Activated T-cell treated with anti-CD3 and anti-CD28 coated beads for 4 hours (primary cell): ENCODE results near the gene DGCR8.

ENCODE experiments used
- DNase-seq: peaks from one replicate; pipeline ENCODE4 v3.0.0-alpha.2; 2020

DGCR8 gene

DNA sequence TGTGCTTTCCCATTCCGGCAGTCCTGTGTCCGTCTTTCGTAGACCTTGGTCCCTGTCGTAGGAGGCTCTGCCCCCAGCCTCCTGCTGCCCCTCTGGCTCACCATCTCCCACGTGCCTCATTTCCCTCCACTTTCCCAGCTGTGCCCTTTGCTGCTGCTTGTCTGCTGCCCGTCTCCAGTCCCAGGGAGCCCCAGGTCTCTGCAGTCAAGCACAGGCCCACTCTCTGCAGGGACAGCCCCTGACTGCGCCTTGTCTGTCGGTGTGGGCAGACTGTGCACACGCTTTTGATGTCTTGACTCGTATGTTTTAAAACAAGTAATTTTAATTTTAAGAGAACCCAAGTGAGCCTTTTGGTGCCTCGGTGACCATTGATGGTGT is 12.4 kb downstream of the DGCR8 start:
- no peak for DNase-seq

DNA sequence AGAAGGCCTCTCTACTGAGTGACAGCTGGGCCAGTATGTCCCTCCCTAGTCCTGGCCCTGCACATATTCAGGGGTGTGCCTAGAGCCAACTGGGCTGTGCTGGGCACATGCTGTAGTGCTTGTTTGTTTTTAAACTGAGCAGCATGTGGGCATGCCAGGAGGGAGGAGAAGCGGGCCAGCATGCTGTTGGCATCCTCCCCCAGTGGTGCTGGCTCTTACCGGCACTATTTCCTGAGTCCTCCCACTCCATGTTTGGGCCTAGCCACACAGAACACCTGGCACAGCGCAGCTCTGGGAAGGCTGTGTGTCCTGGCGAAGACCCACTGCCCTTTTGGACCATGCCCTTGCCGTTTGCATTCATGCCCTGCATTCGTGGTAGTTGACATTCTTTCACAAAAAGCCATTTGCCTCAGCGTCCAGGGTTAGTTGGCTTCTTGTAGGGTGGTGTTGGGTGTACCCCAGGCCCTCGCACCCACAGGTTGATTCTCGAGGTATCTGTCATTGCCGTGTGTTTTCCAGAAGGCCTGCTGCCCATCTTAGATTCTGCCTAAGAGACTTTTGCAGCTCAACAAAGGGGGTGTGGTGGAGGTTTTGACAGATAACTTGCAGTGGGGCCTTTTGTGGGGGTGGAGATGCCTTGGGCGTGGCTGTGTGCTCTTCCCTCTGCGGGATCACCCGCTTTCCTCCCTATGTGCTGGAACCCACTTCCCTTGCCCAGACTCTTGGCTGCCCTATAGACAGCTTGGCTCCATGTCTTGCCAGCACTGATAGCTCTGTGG is 13.6 kb downstream of the DGCR8 start:
- DNase-seq: no peak

DNA sequence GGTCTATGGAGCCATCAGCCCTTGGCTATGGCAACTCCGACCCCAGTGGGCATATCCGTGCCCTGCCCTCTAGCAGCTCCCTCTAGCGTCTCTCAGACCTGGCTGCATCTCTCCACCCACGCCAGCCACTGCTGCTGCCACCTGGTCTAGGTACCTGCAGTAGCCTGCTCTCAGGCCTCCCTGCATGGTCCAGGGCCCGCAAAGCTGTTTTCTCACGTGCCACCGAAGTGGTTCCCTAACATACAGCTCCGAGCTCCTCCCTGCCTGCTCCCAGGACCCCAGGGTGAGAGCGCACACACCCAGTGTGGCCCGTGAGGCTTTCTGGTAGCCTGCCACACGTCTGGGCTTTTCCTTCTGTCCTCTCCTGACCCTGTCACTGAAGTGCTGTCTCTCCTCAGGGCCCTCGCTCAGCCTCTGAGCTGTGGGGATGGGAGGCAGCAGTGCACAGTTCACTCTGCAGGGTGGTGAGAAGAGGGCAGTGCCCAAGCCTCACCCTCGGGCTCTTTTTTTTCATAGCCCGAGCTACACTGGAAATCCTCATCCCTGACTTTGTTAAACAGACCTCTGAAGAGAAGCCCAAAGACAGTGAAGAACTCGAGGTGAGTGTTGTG is 14.3 kb downstream of the DGCR8 start:
- DNase-seq: no peak

DNA sequence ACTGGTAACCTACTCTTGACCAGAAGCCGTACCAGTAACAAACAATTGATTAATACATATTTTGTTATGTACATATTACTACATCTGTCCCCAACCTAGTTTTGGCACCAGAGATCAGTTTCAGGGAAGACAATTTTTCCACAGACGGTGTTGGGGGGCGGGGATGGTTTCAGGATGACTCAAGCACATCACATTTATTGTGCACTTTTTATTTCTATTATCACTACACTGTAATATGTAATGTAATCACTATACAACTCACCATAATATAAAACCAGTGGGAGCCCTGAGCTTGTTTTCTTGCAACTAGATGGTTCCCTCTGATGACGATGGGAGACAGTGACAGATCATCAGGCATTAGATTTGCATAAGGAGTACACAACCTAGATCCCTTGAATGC is 15.5 kb downstream of the DGCR8 start:
- DNase-seq: no peak

DNA sequence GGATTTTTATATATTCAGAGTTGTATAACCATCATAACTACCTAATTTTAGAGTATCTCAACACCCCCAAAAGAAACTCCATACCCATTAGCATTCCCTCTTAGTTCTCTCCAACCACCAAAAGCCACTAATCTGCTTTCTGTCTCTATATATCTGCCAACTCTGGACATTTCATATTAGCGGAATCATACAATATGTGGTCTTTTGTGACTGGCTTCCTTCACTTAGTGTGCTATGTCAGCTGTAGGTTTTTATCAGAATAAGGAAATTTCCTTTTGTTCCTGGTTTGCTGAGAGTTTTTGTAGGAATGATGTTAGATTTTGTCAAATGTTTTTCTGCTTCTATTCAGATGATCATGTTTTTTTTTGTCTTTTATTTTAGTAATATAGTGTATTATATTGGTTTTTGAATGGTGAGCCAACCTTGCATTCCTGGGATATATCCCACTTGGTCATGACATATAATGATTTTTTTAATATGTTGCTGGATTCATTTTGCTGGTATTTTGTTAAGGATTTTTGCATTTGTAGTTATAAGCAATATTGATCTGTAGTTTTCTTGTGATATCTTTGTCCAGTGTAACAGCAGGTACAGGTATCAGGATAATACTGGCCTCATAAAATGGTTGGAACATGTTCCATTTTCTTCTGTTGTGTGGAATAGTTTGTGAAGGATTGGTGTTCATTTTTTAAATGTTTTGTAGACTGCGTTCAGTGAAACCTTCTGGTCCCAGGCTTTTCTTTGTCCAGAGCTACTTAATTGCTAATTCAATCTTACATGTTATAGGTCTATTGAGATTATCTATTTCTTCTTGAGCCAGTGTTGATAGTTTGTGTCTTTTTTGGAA is 16.8 kb downstream of the DGCR8 start:
- no peak for DNase-seq

DNA sequence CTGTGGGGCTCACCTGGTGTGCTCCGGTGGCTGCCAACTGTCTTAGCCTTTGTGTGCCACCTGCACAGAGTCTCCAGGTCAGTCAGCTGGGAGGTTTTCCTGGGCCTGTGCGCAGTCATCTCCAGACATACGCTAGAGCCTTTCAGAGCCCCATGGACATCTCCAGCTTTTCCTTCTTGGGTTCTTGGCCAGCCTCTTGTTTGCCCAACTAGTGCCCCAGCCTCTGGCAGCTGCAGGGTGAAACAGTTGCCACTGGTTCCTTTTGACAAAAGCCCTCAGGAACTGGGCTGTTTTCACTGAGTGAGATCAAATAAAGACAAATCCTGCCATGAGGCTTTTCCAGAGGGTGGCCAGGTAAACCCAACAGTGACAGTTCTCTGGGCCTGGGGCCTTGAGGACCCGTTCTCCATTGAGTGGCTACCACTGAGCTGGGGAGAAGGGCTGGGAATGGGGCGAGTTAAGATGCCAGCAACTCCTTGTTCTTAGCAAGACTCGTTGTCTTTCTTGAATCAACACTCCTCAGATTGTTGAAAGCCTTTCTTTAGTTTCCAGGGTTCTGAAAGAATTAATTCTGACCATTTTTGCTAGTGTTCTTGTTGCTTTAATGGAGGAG is 19.2 kb downstream of the DGCR8 start:
- DNase-seq: no peak

DNA sequence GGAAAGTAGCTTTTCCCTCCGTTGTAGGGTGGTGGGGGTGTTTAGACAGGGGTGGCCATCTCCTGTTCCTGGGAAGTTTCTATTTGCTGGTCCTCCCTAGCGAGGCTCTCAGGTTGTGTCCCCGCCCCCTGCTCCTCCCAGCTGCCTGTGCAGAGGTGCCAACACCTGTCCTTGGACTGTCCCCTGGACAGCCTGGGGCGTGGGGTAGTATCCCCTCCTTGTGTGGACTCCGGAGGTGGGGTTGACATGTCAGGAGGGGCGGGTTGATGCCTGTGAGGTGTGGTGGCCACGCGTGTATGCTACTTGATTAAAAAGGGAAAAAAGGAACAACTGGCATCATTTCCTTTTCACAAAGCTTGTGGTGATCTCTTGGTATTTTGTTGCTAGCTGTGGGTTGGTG is 21.6 kb downstream of the DGCR8 start:
- no peak for DNase-seq

DNA sequence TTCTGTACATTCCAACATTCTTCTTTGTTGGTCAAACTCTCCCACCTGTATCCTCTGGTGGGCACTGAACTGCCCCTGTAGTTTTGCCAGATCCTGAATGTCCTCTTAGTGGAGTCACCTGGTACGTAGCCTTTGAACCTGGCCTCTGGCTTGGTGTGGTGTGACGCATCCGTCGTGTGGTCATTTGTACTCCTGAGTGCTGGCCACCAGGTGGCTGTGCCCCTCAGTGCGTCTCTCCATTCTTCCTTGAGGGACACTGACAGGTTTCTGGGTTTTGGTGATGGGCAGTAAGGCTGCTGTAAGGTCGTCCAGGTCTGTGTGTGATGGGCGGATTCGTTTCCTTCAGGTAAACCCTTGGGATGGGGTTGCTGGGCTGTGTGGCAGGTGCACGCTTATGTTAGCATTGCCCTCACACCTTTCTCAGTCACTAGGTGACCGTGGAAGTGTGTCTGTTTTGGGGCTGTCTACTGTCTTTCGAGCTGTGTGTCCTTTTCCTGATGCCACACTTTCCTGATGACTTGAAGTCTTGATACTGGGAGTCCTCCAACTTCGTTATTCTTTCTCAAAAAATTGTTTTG is 22.3 kb downstream of the DGCR8 start:
- DNase-seq: no peak

DNA sequence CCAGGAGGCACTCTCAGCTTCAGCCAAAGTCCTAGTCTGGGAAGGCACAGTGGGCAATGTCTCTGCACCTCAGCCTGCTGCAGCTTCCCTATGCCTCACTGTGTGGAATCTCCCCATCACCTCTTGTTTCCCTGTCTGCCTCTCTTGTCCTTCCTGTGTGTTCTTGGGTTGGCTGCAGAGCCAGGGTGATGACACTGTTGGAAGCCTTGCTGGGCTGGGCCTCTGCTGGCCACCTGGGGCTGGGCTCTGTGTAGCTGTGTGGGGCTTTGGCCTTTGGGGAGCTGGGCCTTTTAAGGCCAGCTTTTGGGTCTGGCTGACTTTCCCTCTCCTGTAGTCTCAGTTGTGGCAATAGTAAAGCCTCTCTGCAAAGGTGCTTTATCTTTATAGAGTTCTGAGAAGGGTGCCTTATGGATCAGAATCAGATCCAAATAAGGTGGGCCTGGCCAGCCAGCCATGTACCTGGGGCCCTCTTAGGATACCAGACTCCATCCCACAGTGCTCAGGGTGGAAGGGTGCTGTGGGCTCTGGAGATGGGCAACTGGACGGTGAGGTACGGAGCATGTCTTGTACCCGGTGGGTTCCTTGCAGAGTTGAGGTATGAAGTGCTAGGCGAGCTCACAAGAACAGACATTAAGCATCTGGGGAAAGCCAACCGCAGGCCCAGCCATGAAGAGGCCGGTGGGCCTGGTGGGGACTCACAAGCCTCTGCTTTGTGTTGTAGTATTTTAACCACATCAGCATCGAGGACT is 25.6 kb downstream of the DGCR8 start:
- no peak for DNase-seq

DNA sequence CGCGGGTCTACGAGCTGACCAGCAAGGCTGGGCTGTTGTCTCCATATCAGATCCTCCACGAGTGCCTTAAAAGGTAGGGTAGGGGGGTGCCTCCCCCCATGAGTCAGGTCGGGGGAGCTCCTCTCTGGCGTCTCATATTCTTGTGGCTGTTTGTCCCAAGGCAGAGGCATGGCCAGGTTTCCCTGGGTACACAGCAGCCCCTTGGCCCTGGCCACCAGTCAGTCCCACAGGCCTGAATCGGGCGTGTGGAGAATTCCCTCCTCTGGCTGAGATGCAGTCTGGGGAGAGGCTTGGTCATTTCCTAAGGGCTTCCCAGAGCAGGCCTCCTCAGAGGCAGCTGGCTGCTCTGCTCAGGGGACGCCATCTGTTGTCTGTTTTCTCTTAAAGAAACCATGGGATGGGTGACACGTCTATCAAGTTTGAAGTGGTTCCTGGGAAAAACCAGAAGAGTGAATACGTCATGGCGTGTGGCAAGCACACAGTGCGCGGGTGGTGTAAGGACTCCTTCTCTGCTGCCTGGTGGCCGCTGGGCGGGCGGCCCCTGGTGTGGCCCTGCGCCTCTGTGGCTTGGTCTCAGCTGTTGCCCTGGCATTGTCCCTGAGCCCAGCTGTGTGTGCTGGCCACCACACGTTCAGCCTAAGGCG is 26.3 kb downstream of the DGCR8 start:
- DNase-seq: no peak

DNA sequence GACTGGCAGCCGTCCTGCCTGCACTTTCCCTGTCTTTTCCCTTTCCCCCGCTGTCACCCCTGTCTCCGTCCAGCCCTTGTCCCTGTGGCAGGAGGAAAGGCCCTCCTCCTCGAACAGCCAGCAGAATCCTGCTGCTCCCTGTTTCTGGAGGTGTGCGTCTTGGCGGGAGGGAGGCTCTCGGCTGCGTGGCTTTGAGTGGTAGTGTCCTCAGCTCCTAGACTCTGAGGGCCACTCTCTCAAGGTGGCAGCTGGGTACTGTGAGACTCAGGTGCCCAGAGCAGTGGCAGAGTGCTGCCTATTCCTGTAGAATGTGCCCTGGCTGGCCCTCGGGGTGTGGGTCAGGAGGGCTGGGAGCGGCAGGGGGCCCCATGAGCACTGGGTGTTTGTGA is 26.8 kb downstream of the DGCR8 start:
- DNase-seq: no peak

DNA sequence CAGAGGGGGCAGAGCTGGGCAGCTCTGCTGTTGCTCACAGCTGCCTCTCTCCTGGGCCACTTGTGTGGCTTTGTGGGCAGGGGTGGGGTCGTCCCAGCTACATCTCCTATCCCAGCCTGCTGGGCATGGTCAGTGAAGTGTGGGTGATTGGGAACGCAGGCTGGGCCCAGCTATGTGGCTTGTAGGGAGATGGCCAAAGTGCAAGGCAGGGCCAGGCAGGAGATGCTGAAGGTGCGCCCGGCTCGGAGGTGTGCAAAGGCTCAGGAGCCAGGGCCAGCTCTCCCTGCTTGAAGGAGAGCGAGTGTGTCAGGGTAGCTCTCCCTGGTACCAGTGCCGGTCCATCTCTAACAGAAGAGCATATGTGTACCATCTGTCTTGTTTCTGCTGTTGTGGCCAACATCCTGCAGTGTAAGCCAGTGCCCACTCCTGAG is 27.4 kb downstream of the DGCR8 start:
- no peak for DNase-seq

DNA sequence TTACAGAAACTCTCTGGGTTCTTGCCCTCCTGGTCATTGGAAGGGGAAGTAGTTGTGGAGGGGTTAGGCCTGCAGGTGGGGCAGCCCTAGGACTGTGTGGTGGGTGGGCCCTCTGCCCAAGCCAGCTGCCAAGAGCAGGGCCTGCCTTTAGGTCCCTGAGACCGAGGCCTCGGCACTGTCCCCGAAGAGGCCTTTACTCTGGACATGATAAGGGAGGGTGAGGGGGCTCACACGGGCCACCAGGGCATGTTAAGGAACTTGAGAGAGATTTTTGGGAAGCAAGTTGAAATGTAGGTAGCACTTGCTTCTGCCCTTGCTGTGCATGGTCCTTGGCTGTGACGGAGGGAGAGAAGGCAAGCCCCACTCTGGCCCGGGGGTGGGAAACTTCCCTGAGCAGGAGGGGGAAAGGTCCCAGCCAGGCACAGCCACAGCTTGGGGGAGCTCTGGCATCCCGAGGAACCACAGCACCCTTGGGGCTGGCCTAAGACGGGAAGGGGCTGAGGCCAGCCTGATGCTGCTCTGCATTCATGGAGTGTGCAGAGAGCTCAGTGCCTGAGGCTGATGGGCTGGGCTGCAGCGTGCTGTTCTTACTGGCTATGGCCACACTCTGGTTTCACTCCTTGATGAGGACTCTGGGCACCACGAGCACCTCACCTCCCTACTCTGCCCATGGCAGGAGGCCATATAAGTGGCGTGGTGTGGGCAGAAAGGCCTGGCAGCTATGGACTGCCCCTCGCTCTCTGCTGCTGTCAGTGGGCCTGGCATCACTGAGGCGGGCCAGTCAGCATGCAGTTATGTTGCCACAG is 28.1 kb downstream of the DGCR8 start:
- DNase-seq: no peak

DNA sequence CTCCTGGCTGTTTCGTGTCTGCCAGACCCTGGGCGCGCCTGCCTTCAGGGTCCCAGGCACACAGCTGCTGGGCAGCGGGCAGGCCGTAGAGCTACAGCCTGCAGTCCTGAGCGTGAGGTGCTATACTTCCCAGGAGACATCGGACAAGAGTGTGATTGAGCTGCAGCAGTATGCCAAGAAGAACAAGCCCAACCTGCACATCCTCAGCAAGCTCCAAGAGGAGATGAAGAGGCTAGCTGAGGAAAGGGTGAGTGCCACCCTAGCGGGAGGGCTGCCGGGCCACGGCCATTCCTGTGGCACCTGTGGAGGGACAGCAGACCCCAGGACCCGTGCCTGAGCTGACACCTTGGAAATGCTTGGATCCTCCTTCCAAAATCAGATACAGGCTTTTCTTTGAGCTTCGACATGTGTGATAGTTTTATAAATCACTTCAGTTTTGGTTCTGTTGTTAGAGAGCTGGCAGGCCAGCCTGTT is 28.8 kb downstream of the DGCR8 start:
- no peak for DNase-seq

DNA sequence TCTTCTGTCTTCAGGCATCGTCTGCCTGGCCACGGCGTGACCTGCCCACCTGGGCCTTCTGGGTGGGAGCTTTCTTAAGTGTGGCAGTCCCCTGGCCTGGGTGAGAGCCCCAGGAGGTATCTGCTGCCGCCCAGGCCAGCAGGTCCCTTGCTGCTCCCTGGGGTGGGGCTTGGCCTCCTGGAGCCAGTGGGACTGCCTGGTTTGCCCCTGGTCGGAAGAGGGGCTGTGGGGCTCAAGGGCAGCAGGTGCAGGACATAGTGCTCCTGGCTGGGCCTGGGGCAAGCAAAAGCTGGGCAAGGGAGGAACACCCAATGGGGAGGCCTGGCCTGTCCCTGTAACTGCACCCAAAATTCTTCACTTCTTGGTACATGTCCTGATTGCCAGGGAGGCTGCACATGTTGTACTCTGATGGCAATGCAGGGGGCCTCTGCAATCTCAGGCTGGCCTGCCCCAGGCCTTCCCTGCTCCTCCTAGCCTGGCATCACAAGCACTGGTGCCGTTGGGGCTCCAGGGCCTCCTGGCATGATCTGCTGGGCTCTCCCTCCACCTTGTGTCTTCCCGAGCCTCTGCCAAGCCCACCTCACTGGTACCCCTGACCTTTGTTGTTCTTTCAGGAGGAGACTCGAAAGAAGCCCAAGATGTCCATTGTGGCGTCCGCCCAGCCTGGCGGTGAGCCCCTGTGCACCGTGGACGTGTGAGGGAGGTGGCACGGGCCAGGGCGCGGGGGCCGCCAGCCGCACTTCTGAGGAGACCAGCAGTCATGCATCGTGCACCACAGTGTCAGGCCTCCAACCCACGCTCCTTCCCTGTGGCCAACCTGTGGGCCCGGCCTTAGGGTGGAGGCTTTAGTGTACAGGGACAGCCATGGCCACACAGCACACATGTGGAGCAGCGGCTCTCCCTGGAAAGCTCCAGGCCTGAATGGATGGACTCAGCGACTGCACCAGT is 29.6 kb downstream of the DGCR8 start:
- DNase-seq: no peak

DNA sequence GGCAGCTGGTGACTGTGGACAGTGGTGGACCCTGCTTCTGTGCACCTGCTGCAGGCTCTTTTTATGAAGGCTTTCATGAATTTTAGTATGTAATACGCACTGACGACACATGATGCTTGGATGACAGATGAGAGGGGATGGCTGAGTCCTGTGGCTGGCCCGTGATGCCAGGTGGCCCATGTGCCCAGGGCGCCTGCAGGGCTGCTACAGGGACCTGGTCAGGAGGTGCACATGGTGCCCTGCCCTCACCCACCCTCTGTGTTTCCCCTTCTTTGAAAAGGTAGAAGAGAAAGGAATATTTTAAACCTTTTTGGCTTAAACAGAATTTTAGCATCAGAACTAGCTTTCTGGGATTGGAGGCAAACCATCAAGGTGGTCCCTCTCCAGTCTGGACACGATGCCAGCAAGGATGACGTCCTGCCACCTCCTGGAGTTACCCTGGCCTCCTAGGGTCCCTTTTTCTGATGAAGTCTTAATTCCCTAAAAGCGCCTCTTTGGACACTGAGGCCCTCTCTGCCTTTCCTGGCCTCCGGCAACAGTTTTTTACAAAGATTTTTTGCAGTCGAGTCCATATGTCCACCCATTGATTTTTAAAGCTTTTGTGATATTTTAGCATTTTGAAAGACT is 30.4 kb downstream of the DGCR8 start:
- DNase-seq: no peak

DNA sequence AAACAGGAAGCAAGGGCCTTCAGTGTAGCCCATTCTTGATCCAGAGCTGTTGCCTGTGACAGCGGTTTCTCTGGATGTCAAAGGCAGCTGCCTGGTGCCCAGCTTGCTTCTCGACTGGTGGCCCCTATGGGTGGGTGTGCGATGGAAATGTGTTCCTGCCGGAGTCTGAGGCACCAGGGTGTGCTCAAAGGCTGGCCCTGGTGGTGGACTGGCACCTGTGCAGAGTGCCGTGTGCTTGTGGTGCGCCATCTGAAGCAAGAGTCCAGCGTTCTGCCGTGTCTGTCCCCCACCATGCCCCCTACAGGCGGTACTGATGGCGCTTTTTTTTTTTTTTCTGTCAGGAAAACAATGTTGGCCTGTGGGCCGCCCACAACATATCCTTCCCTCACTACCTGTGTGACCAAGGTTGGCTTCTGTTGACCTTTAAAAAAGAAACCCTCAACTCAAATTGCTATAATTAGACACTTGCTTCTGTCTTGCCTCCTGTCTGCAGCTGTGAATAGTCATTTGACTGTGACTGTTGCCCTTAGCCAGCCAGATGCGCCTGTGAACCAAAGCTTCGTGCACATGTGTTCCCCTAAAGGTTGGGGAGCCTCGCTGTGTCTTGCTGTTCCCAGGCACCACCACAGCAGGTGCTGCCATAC is 31.1 kb downstream of the DGCR8 start:
- DNase-seq: no peak
